K562 (cell line): ENCODE data around the gene OR52I2. TPM values are rescaled to one million over a fixed set of nuclear protein-coding genes. Genes with fewer than 3 reads are reported as not detected.

ENCODE experiments used
- ATAC-seq: fragments of 200-7000 bp; cut with Tn5 transposase; 3 replicates; pipeline ENCODE4 v1.9.1; 2020; ENCODE audit warnings: moderate library complexity
- BruUV-seq: library from RNA; stranded (reverse); fragments of 400-500 nt; replicated peaks from 2 replicates; lab custom pipeline; 2021; lab: Mats Ljungman, UMichigan
- CTCF ChIA-PET: fragments of 300-600 bp; formaldehyde crosslinking; extraction: SDS; loops from one replicate; lab custom pipeline; 2021; ENCODE audit warnings: low intra/inter-chr PET ratio; lab: Yijun Ruan, JAX
- POLR2A ChIA-PET: fragments of 300-600, 350-650 bp; sonication (Branson Sonifier 250); formaldehyde crosslinking; extraction: SDS; loops from one replicate; lab custom pipeline; 2021; ENCODE audit warnings: antibody characterized with exemption, inconsistent platforms; lab: Yijun Ruan, JAX
- DNase-seq, 4 experiments: peaks; one replicate each; pipeline versions ENCODE4 v3.0.0 to v3.0.0-alpha.2; 2011 to 2018; ENCODE audit warnings: low spot score in 3 of 4, mixed read lengths in 3 of 4; ENCODE audit errors: extremely low read depth in 1 of 4
- FAIRE-seq: peaks from 2 replicates; lab custom pipeline; 2011; peaks lifted over from hg19 to GRCh38; lab: Jason Lieb, UNC
- H2AFZ ChIP-seq: 2 replicates; pipeline ENCODE4 v1.6.0; 2011; ENCODE audit warnings: low read depth, low read length, control low read depth, inconsistent platforms
- H3K27ac ChIP-seq: fragments of 200-600 bp; 3 replicates; pipeline ENCODE4 v1.8.0; 2011; ENCODE audit warnings: low read depth, mild to moderate bottlenecking, control low read depth, inconsistent platforms, low read length, moderate library complexity, mixed read lengths; ENCODE audit errors: extremely low read depth
- H3K27me3 ChIP-seq, 2 experiments: fragments of 300-600 bp in 1 of 2; 2 replicates in 1 of 2; 3 replicates in 1 of 2; pipeline versions ENCODE4 v1.6.0 to v1.8.0; 2011; ENCODE audit warnings: inconsistent platforms in 2 of 2, low read length in 2 of 2, mild to moderate bottlenecking in 1 of 2, mixed read lengths in 1 of 2, moderate library complexity in 1 of 2; ENCODE audit not compliant: control insufficient read depth in 2 of 2, insufficient read depth in 2 of 2
- H3K36me3 ChIP-seq: fragments of 300-600 bp; 3 replicates; pipeline ENCODE4 v1.8.0; 2011; ENCODE audit warnings: mild to moderate bottlenecking, low read length, inconsistent platforms; ENCODE audit not compliant: control insufficient read depth, insufficient read depth
- H3K4me1 ChIP-seq, 2 experiments: fragments of 200-600 bp in 1 of 2; replicated peaks in 1 of 2; 2 replicates in 1 of 2; 3 replicates in 1 of 2; pipeline versions ENCODE4 v1.5.1 to v1.8.0; 2011; ENCODE audit warnings: inconsistent platforms in 2 of 2, low read length in 2 of 2, mild to moderate bottlenecking in 1 of 2, mixed read lengths in 1 of 2, moderate library complexity in 1 of 2; ENCODE audit not compliant: control insufficient read depth in 2 of 2, insufficient read depth in 2 of 2
- H3K4me2 ChIP-seq: 2 replicates; pipeline ENCODE4 v1.6.1; 2011; ENCODE audit warnings: low read length, control low read depth, inconsistent platforms, mixed read lengths; ENCODE audit not compliant: insufficient read depth
- H3K4me3 ChIP-seq: fragments of 200-600 bp; sonication (generic), shearing (Covaris generic); 2 replicates; pipeline ENCODE4 v1.5.1; 2016; ENCODE audit warnings: control low read depth, inconsistent platforms
- H3K79me2 ChIP-seq: fragments of 200-600 bp; 3 replicates; pipeline ENCODE4 v1.8.0; 2011; ENCODE audit warnings: low read length, inconsistent platforms; ENCODE audit not compliant: control insufficient read depth, insufficient read depth
- H3K9ac ChIP-seq, 2 experiments: 2 replicates each; pipeline versions ENCODE4 v1.6.0 to v1.6.1; 2011; ENCODE audit warnings: low read depth in 2 of 2, low read length in 2 of 2, control low read depth in 1 of 2, inconsistent platforms in 1 of 2, mild to moderate bottlenecking in 1 of 2, mixed read lengths in 1 of 2; ENCODE audit not compliant: insufficient read depth in 1 of 2
- H3K9me1 ChIP-seq: one replicate; pipeline ENCODE4 v1.6.0; 2011; ENCODE audit warnings: inconsistent platforms, mild to moderate bottlenecking, low read length, moderate library complexity; ENCODE audit not compliant: control insufficient read depth, insufficient read depth
- H3K9me3 ChIP-seq: replicated peaks from 2 replicates; pipeline ENCODE4 v1.5.1; 2011; ENCODE audit warnings: low read depth, low read length, inconsistent platforms; ENCODE audit not compliant: control insufficient read depth, insufficient read depth
- H4K20me1 ChIP-seq: replicated peaks from 2 replicates; pipeline ENCODE4 v1.6.1; 2011; ENCODE audit warnings: low read length, inconsistent platforms, mixed read lengths; ENCODE audit not compliant: control insufficient read depth, insufficient read depth
- ARNT ChIP-seq, 2 experiments: fragments of 450-650 bp; IDR thresholded peaks; 2 replicates each; pipeline ENCODE4 v1.6.1; 2016; ENCODE audit warnings: mild to moderate bottlenecking in 1 of 2
- CBFA2T3 ChIP-seq: fragments of 450-650 bp; IDR thresholded peaks from 2 replicates; pipeline ENCODE4 v1.6.1; 2017
- HCFC1 ChIP-seq: IDR thresholded peaks from 2 replicates; pipeline ENCODE4 v1.6.1; 2012; ENCODE audit warnings: low read depth, low read length, improper control_type of control experiment
- KDM2B ChIP-seq: fragments of 250-450 bp; sonication (Bioruptor Pico); IDR thresholded peaks from 2 replicates; pipeline ENCODE4 v1.8.0; 2021; ENCODE audit warnings: mild to moderate bottlenecking, moderate library complexity
- PHF8 ChIP-seq: fragments of 200-600 bp; sonication (generic); IDR thresholded peaks from 2 replicates; pipeline ENCODE4 v1.6.1; 2012; ENCODE audit warnings: mixed run types, mild to moderate bottlenecking, inconsistent platforms, low read length, moderate library complexity, borderline replicate concordance
- RBFOX2 ChIP-seq: fragments of 200-400 bp; formaldehyde crosslinking; IDR thresholded peaks from 2 replicates; pipeline ENCODE4 v1.6.1; 2017; ENCODE audit warnings: low read depth, mild to moderate bottlenecking, low read length, moderate library complexity
- ZNF121 ChIP-seq: sonication (generic); formaldehyde crosslinking; conservative IDR thresholded peaks from 2 replicates; pipeline ENCODE4 v1.8.0; 2022; ENCODE audit warnings: missing genetic modification reagents
- ZNF134 ChIP-seq: fragments of 250-450 bp; sonication (Bioruptor Pico); conservative IDR thresholded peaks from 2 replicates; pipeline ENCODE4 v1.4.0; 2020
- ZNF707 ChIP-seq: fragments of 250-450 bp; sonication (Bioruptor Pico); conservative IDR thresholded peaks from 2 replicates; pipeline ENCODE4 v1.8.0; 2022; ENCODE audit warnings: inconsistent platforms, mild to moderate bottlenecking, moderate library complexity
- WGBS: fragments of 100-300 bp; shearing (Covaris generic); methylation state at CpG from one replicate; pipeline ENCODE4 v1.1.6; 2016; ENCODE audit warnings: low coverage, mixed read lengths; ENCODE audit not compliant: insufficient coverage; ENCODE audit errors: missing lambda C conversion rate; 5-methylcytosine and 5-hydroxymethylcytosine counted together
- in situ Hi-C: fragments of 300-500 bp; cut with MboI; formaldehyde crosslinking; loops from 4 replicates; pipeline ENCODE4 v1.15.0; 2018; ENCODE audit warnings: inconsistent platforms, mixed read lengths
- intact Hi-C: fragments of 100-400 bp; cut with micrococcal nuclease; formaldehyde crosslinking; loops from 2 replicates; pipeline ENCODE4 v1.14.2; 2022
- polyA plus RNA-seq, 8 experiments: library from polyadenylated mRNA; depleted of rRNA in 4 of 8; stranded (reverse) in 5 of 8; unstranded in 3 of 8; fragments of >200 nt; fragmentation: Nextera tagmentation in 2 of 8; fragmentation: Illumina TruSeq in 1 of 8; extraction: Ambion mirVana in 2 of 8; extraction: Trizol in 1 of 8; gene quantifications; 2 replicates each; pipeline versions ENCODE4 v1.2.1 to v1.2.3, GENCODE V29; 2011 to 2014; ENCODE audit warnings: inconsistent platforms in 1 of 8, missing spikeins in 1 of 8
- total RNA-seq, 7 experiments: library from RNA; depleted of rRNA in 6 of 7; stranded (reverse); fragments of >200 nt in 6 of 7; fragmentation: Illumina TruSeq in 2 of 7; extraction: Trizol in 2 of 7; gene quantifications; 2 replicates each; pipeline versions ENCODE4 v1.2.1 to v1.2.3, GENCODE V29; 2011 to 2021; ENCODE audit warnings: low replicate concordance in 1 of 7
- TF ChIP-seq, protein P1 (sequence below): fragments of 450-650 bp; IDR thresholded peaks from 2 replicates; pipeline ENCODE4 v1.6.1; 2016; ENCODE audit warnings: low read depth, mild to moderate bottlenecking, moderate library complexity

Gene OR52I2
- total and polyA plus RNA-seq, 9 of the 15 experiments (the other 6 are each of a cell fraction or from before 2014, with no cell fraction given), result not detected

DNA sequence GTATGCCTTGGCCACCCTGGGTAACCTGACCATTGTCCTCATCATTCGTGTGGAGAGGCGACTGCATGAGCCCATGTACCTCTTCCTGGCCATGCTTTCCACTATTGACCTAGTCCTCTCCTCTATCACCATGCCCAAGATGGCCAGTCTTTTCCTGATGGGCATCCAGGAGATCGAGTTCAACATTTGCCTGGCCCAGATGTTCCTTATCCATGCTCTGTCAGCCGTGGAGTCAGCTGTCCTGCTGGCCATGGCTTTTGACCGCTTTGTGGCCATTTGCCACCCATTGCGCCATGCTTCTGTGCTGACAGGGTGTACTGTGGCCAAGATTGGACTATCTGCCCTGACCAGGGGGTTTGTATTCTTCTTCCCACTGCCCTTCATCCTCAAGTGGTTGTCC, 58.4 kb downstream of the OR52I2 start:
- H3K79me2 ChIP-seq, result no peaks in the 10 kb centered on the region
- no peak overlapping the region for H2AFZ ChIP-seq
- ChIA-PET POLR2A (no interaction called here), CTCF (no interaction called here)
- FAIRE-seq (no peak), DNase-seq (no peak), ATAC-seq (no peak)
- WGBS, result 3% methylated on average over 6 of the region's 6 CpGs
- BruUV-seq, result no TSS peak
- H3K9ac ChIP-seq, result no peak overlapping the region
- intact Hi-C loops, result loop anchor here (5.0 to 10.0 kb wide), 3 partner anchors 82 to 462 kb away; partner anchors contain the start of gene OR51G1
- H3K9me1 ChIP-seq, result no peaks in the 10 kb centered on the region
- TF ChIP-seq RBFOX2 (no peak), CBFA2T3 (peak; percentile 47; the same call in 1 of the 2 replicates), HCFC1 (no peak)
- H3K4me3 ChIP-seq, result no peak overlapping the region
- H3K9me3 ChIP-seq, result no peaks in the 10 kb centered on the region
- no peaks in the 10 kb centered on the region for H4K20me1 ChIP-seq
- in situ Hi-C loops, result loop anchor here (5.0 to 25.0 kb wide), 2 partner anchors 367 to 1697 kb away; no protein-coding TSS in a partner anchor
- peaks cover 0 to 38% of the 10 kb centered on the region in 2 experiments; a peak in 3 of 5 replicates for H3K27me3 ChIP-seq
- H3K27ac ChIP-seq, result no peak overlapping the region
- H3K36me3 ChIP-seq, result no peaks in the 10 kb centered on the region
- no peak overlapping the region for H3K4me2 ChIP-seq
- H3K4me1 ChIP-seq, result peaks cover 0 to 4% of the 10 kb centered on the region in 2 experiments; a peak in 3 of 5 replicates

DNA sequence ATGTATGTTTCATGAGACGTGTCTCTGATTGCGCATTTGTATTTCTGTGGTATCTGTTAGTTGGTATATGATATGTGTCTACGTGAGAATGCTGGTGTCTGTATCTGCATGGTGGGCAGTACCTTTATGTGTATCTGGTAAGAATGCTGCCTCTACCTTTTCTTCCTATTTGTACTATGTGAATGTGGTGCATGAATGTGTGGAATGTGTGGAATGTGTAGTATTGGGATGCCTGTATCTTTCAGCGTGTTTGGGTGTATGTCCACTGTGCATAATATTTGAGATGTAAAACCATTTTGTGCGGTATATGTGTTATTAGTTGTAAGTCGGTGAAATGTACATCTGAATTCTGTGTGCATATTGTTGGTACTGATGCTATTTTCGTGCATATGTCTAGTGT, 60.0 kb downstream of the OR52I2 start:
- H3K27ac ChIP-seq, result no peak overlapping the region
- no peaks in the 10 kb centered on the region for H3K36me3 ChIP-seq
- DNase-seq (no peak), ATAC-seq (no peak), FAIRE-seq (no peak)
- BruUV-seq, result no TSS peak
- 9% methylated on average over 7 of the region's 7 CpGs for WGBS
- in situ Hi-C loops, result loop anchor here (25.0 kb wide), 1 partner anchor 1696 kb away; no protein-coding TSS in a partner anchor
- H3K9me1 ChIP-seq, result no peaks in the 10 kb centered on the region
- POLR2A ChIA-PET, result no interaction called here
- CTCF ChIA-PET, result no interaction called here
- intact Hi-C loops, result no loop called here
- H3K9me3 ChIP-seq, result no peaks in the 10 kb centered on the region
- TF ChIP-seq ZNF121 (CRISPR knock-in tag) (no peak), PHF8 (no peak), ZNF707 (CRISPR knock-in tag) (no peak), ZNF134 (no peak), KDM2B (CRISPR knock-in tag) (no peak), ARNT (IDR thresholded peaks at IDR 0.05) (no peak)
- TF ChIP-seq, protein P1, sequence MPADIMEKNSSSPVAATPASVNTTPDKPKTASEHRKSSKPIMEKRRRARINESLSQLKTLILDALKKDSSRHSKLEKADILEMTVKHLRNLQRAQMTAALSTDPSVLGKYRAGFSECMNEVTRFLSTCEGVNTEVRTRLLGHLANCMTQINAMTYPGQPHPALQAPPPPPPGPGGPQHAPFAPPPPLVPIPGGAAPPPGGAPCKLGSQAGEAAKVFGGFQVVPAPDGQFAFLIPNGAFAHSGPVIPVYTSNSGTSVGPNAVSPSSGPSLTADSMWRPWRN, result no peak
- H3K4me2 ChIP-seq, result no peak overlapping the region
- no peak overlapping the region for H2AFZ ChIP-seq
- no peaks in the 10 kb centered on the region for H3K79me2 ChIP-seq
- peaks cover 0 to 4% of the 10 kb centered on the region in 2 experiments; a peak in 3 of 5 replicates for H3K4me1 ChIP-seq
- H4K20me1 ChIP-seq, result no peaks in the 10 kb centered on the region
- H3K4me3 ChIP-seq, result no peak overlapping the region
- H3K9ac ChIP-seq, result no peak overlapping the region
- H3K27me3 ChIP-seq, result peaks cover 0 to 38% of the 10 kb centered on the region in 2 experiments; a peak in 3 of 5 replicates
